Measurements from ENCODE around the gene PLEKHO2. TPM values are rescaled to one million over a fixed set of nuclear protein-coding genes. Genes with fewer than 3 reads are reported as not detected.

PLEKHO2 gene
- total RNA-seq, 2 experiments from 2014 or later: 32.9 to 33.1 TPM

DNA sequence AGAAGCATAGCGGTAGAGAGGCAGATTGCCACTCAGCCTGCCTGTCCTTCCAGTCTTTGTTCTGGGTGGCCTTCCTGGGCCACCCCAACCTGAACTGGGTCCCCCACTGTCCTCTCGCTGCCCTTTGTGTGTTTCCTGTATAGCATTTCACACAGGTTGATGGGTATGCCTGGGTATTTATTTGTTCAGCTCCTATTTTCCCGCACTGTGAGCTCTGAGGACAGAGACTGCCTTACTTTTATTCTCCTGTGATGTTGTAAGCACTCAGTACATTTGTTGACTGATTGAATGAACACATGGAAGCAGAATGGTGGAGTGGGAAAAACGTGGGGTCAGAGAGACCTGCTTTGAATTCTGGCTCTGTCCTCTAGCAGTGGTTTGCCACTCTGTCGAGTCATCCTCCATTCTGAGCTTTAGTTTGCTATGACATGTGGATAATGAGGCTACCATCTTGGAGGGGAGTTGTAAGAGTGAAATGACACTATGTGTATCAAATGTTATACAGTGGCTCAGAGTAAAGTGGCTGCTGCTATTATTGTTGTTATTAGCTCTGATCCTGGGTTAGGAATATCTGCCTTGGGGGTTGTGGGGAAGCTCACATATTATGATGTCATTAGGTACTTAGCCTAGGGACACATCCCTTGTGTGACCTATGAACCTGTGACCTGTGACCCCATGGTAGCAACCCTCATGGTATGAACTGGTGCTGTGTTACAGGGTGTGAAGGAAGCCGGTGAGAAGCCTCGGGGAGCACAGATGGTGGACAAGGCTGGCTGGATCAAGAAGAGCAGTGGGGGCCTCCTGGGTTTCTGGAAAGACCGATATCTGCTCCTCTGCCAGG lies 6.4 kb downstream of the PLEKHO2 start:
- H3K4me1 Mint-ChIP-seq: peaks cover 56% of the 10 kb centered on the region
- no peaks in the 10 kb centered on the region for H3K9me3 Mint-ChIP-seq
- no peaks in the 10 kb centered on the region for H3K27me3 Mint-ChIP-seq
- H3K4me3 Mint-ChIP-seq: no peak overlapping the region
- ChIA-PET POLR2A (interaction anchor here (1.2 to 1.4 kb wide), 2 partner anchors 14 to 44 kb away, joined by 4 to 8 read pairs; no protein-coding TSS in a partner anchor), CTCF (interaction anchor here (1.0 to 1.6 kb wide), 2 partner anchors 12 to 46 kb away, joined by 4 to 8 read pairs; no protein-coding TSS in a partner anchor)
- peaks cover 60% of the 10 kb centered on the region for H3K36me3 Mint-ChIP-seq (ENCODE audit: low read depth)
- DNase-seq: no peak
- H3K27ac Mint-ChIP-seq: peak overlapping the region; percentile 58

GRCh38 chr15:64850778-64851502 lies 9.2 kb downstream of the PLEKHO2 start:
- ChIA-PET CTCF (interaction anchor here (0.7 to 1.6 kb wide), 4 partner anchors 10 to 43 kb away, joined by 3 to 7 read pairs (median 3); no protein-coding TSS in a partner anchor), POLR2A (interaction anchor here (1.1 to 2.9 kb wide), 2 partner anchors 8 to 43 kb away, joined by 4 to 16 read pairs; no protein-coding TSS in a partner anchor)

GRCh38 chr15:64851503-64851840 lies 9.8 kb downstream of the PLEKHO2 start:
- ChIA-PET CTCF (interaction anchor here (0.9 to 1.6 kb wide), 2 partner anchors 11 to 42 kb away, joined by 3 to 7 read pairs; no protein-coding TSS in a partner anchor), POLR2A (interaction anchor here (1.1 to 2.9 kb wide), 2 partner anchors 9 to 43 kb away, joined by 4 to 16 read pairs; no protein-coding TSS in a partner anchor)
- H3K4me1 Mint-ChIP-seq: peaks cover 42% of the 10 kb centered on the region
- H3K27ac Mint-ChIP-seq: no peak overlapping the region
- no peaks in the 10 kb centered on the region for H3K27me3 Mint-ChIP-seq
- no peaks in the 10 kb centered on the region for H3K9me3 Mint-ChIP-seq
- no peak overlapping the region for H3K4me3 Mint-ChIP-seq
- no peak for DNase-seq
- peaks cover 63% of the 10 kb centered on the region for H3K36me3 Mint-ChIP-seq (ENCODE audit: low read depth)

More at GRCh38 chr15:64850778-64851502, 9.2 kb downstream of the PLEKHO2 start:
- H3K27ac Mint-ChIP-seq: no peak overlapping the region
- H3K27me3 Mint-ChIP-seq: no peaks in the 10 kb centered on the region
- H3K36me3 Mint-ChIP-seq (ENCODE audit: low read depth): peaks cover 60% of the 10 kb centered on the region
- no peak overlapping the region for H3K4me3 Mint-ChIP-seq
- H3K4me1 Mint-ChIP-seq: peaks cover 40% of the 10 kb centered on the region
- H3K9me3 Mint-ChIP-seq: no peaks in the 10 kb centered on the region
- DNase-seq: no peak

- peaks cover 65% of the 10 kb centered on the region for H3K36me3 Mint-ChIP-seq (ENCODE audit: low read depth)
- no peaks in the 10 kb centered on the region for H3K27me3 Mint-ChIP-seq
- no peaks in the 10 kb centered on the region for H3K9me3 Mint-ChIP-seq
- CTCF ChIA-PET: no interaction called here
- DNase-seq: no peak
- peaks cover 43% of the 10 kb centered on the region for H3K4me1 Mint-ChIP-seq
- H3K27ac Mint-ChIP-seq: no peak overlapping the region
- no peak overlapping the region for H3K4me3 Mint-ChIP-seq
- POLR2A ChIA-PET: interaction anchor here (1.4 kb wide), 1 partner anchor 40 kb away, joined by 4 read pairs; no protein-coding TSS in a partner anchor
Measured at GRCh38 chr15:64854041-64854440, 12.3 kb downstream of the PLEKHO2 start.

DNA sequence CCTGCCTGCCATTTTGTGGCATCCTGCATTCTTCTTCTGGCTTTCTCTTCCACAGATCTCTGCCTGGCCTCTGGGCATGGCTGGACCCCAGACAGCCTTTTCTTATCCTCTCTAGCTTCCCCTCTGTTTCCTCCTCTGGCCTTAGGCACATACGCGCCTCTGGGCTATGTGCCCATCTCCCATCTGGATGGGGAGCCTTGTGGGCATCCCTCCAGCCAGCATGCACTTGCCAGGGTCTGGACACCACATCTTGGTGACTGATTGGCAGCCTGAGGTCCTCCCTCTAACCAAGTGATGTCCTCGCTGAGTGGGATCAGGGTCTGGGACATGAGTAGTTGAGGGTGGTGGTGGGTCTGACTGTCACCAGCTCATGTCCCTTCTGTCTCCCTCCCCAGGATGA lies 12.8 kb downstream of the PLEKHO2 start:
- Mint-ChIP-seq H3K36me3 (ENCODE audit: low read depth) (peaks cover 68% of the 10 kb centered on the region), H3K27ac (no peak overlapping the region), H3K4me3 (no peak overlapping the region), H3K9me3 (no peaks in the 10 kb centered on the region), H3K27me3 (no peaks in the 10 kb centered on the region), H3K4me1 (peaks cover 43% of the 10 kb centered on the region)
- DNase-seq: no peak
- ChIA-PET POLR2A (interaction anchor here (1.0 to 1.4 kb wide), 2 partner anchors 11 to 39 kb away, joined by 4 to 6 read pairs; no protein-coding TSS in a partner anchor), CTCF (interaction anchor here (1.2 kb wide), 1 partner anchor 19 kb away, joined by 3 read pairs; no protein-coding TSS in a partner anchor)

GRCh38 chr15:64855205-64855975 lies 13.7 kb downstream of the PLEKHO2 start:
- CTCF ChIA-PET: interaction anchor here (1.2 kb wide), 1 partner anchor 20 kb away, joined by 3 read pairs; no protein-coding TSS in a partner anchor
- no peak overlapping the region for H3K27ac Mint-ChIP-seq
- H3K4me3 Mint-ChIP-seq: no peak overlapping the region
- POLR2A ChIA-PET: interaction anchor here (1.0 to 1.3 kb wide), 2 partner anchors 12 to 38 kb away, joined by 6 read pairs; no protein-coding TSS in a partner anchor
- no peak for DNase-seq
- peaks cover 43% of the 10 kb centered on the region for H3K4me1 Mint-ChIP-seq
- H3K27me3 Mint-ChIP-seq: no peaks in the 10 kb centered on the region
- H3K9me3 Mint-ChIP-seq: no peaks in the 10 kb centered on the region
- H3K36me3 Mint-ChIP-seq (ENCODE audit: low read depth): peaks cover 65% of the 10 kb centered on the region

GRCh38 chr15:64856429-64857145 lies 14.9 kb downstream of the PLEKHO2 start:
- Mint-ChIP-seq H3K27me3 (no peaks in the 10 kb centered on the region), H3K4me1 (peaks cover 41% of the 10 kb centered on the region), H3K27ac (peak overlapping the region; percentile 59), H3K9me3 (no peaks in the 10 kb centered on the region), H3K36me3 (ENCODE audit: low read depth) (peaks cover 68% of the 10 kb centered on the region), H3K4me3 (no peak overlapping the region)
- CTCF ChIA-PET: interaction anchor here (1.2 kb wide), 1 partner anchor 26 kb away, joined by 3 read pairs; no protein-coding TSS in a partner anchor
- POLR2A ChIA-PET: interaction anchor here (1.3 to 2.9 kb wide), 2 partner anchors 37 kb away, joined by 6 to 15 read pairs; no protein-coding TSS in a partner anchor
- no peak for DNase-seq

GRCh38 chr15:64857421-64857820 lies 15.7 kb downstream of the PLEKHO2 start:
- CTCF ChIA-PET: no interaction called here
- POLR2A ChIA-PET: interaction anchor here (2.9 kb wide), 1 partner anchor 36 kb away, joined by 15 read pairs; no protein-coding TSS in a partner anchor
- H3K27me3 Mint-ChIP-seq: no peaks in the 10 kb centered on the region
- peaks cover 69% of the 10 kb centered on the region for H3K36me3 Mint-ChIP-seq (ENCODE audit: low read depth)
- DNase-seq: no peak
- H3K9me3 Mint-ChIP-seq: no peaks in the 10 kb centered on the region
- peaks cover 39% of the 10 kb centered on the region for H3K4me1 Mint-ChIP-seq
- H3K27ac Mint-ChIP-seq: no peak overlapping the region
- H3K4me3 Mint-ChIP-seq: no peak overlapping the region

DNA sequence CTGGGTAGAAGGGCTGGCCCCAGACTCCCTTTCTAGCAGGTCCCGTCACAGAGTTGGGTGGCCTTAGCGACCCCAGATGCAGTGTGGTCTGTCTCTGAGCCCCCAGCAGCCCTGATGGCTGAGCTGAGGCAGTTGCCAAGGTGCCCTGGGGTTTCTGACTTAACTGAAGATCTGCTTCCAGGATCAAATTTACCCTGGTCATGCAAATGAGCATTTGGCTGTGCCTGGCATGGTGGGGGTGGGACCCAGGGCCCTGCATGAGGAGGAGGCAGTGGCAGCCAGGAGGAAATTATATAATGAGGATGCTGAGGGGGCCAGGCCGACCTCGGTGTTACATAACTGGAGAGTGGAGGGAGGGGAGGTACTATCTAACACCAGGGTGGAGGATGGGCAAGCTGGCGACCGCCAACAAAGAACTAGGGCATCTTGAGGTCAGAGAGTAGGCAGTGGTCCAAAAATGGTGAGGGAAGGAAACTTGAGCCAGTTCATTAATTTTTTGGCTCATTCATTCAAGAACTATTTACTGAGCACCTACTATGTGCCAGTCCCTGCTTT lies 16.4 kb downstream of the PLEKHO2 start:
- no peak overlapping the region for H3K27ac Mint-ChIP-seq
- H3K36me3 Mint-ChIP-seq (ENCODE audit: low read depth): peaks cover 69% of the 10 kb centered on the region
- POLR2A ChIA-PET: interaction anchor here (0.6 to 2.9 kb wide), 2 partner anchors 18 to 36 kb away, joined by 3 to 15 read pairs; no protein-coding TSS in a partner anchor
- H3K4me1 Mint-ChIP-seq: peaks cover 39% of the 10 kb centered on the region
- DNase-seq: no peak
- no peaks in the 10 kb centered on the region for H3K27me3 Mint-ChIP-seq
- H3K4me3 Mint-ChIP-seq: no peak overlapping the region
- CTCF ChIA-PET: no interaction called here
- no peaks in the 10 kb centered on the region for H3K9me3 Mint-ChIP-seq

- no peak overlapping the region for H3K4me3 Mint-ChIP-seq
- POLR2A ChIA-PET: interaction anchor here (2.9 kb wide), 1 partner anchor 35 kb away, joined by 15 read pairs; no protein-coding TSS in a partner anchor
- CTCF ChIA-PET: no interaction called here
- peaks cover 66% of the 10 kb centered on the region for H3K36me3 Mint-ChIP-seq (ENCODE audit: low read depth)
- no peaks in the 10 kb centered on the region for H3K9me3 Mint-ChIP-seq
- no peak overlapping the region for H3K27ac Mint-ChIP-seq
- H3K4me1 Mint-ChIP-seq: peaks cover 39% of the 10 kb centered on the region
- no peak for DNase-seq
- no peaks in the 10 kb centered on the region for H3K27me3 Mint-ChIP-seq
Measured at GRCh38 chr15:64859226-64859625, 17.5 kb downstream of the PLEKHO2 start.

DNA sequence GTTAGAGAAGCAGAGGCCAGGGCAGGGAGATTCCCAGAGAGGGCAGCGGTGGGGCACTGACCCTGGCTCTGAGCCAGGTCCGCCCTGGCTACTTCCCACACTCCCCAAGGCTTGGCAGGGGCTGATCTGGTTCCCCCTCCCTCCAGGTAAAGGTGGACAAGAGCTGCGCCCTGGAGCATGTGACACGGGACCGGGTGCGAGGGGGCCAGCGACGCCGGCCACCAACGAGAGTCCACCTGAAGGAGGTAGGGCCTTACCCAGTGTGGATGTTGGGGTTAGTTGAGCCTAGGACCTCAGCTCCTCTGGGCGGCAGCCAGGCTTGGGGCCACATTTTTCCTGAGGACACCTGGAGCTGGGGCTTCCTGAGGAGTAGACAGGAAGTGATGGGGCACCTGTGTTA lies 19.6 kb downstream of the PLEKHO2 start:
- DNase-seq: no peak
- no peak overlapping the region for H3K4me3 Mint-ChIP-seq
- H3K27me3 Mint-ChIP-seq: no peaks in the 10 kb centered on the region
- no peaks in the 10 kb centered on the region for H3K9me3 Mint-ChIP-seq
- ChIA-PET CTCF (interaction anchor here (0.5 kb wide), 1 partner anchor 28 kb away, joined by 4 read pairs; no protein-coding TSS in a partner anchor), POLR2A (interaction anchor here (1.4 to 1.6 kb wide), 2 partner anchors 13 to 33 kb away, joined by 4 to 5 read pairs; no protein-coding TSS in a partner anchor)
- H3K27ac Mint-ChIP-seq: no peak overlapping the region
- peaks cover 65% of the 10 kb centered on the region for H3K36me3 Mint-ChIP-seq (ENCODE audit: low read depth)
- peaks cover 24% of the 10 kb centered on the region for H3K4me1 Mint-ChIP-seq

Data from activated CD4-positive, alpha-beta memory T cell treated with anti-CD3 and anti-CD28 coated beads, Interleukin-2, amount 10 ng/mL, durations not matched to agents 7 days and 5 days (primary cell).